ENCODE measurements around the gene PRDM15. TPM values are rescaled to one million over a fixed set of nuclear protein-coding genes. Genes with fewer than 3 reads are reported as not detected.

The PRDM15 gene
- total and polyA plus RNA-seq, 5 donors from 2014 or later: 0.75 to 13.2 (median 1.7) TPM

GRCh38 chr21:41758550-41758949, 120.6 kb downstream of the PRDM15 start:
- peaks cover 43% of the 10 kb centered on the region for H3K27me3 Mint-ChIP-seq
- H3K4me1 Mint-ChIP-seq: peaks cover 0 to 17% (median 0%) of the 10 kb centered on the region in 4 donors
- Histone ChIP-seq H3K4me3 (ENCODE audit: low read depth, low read length) (no peak overlapping the region), H3K4me1 (ENCODE audit: control insufficient read depth, insufficient read depth, low read length, poor library complexity, severe bottlenecking) (peaks cover 3% of the 10 kb centered on the region), H3K27me3 (ENCODE audit: control insufficient read depth, insufficient read depth, low read length) (peaks cover 2% of the 10 kb centered on the region), H3K27ac (ENCODE audit: insufficient read depth, low read length, poor library complexity, severe bottlenecking) (no peak overlapping the region), H3K36me3 (ENCODE audit: control insufficient read depth, insufficient read depth, low read length) (no peaks in the 10 kb centered on the region), H3K9me3 (ENCODE audit: control insufficient read depth in 2 of 2, low read length in 2 of 2) (no peaks in the 10 kb centered on the region)
- peaks cover 0 to 5% (median 0%) of the 10 kb centered on the region in 7 donors for H3K9me3 Mint-ChIP-seq
- no peaks in the 10 kb centered on the region for H3K36me3 Mint-ChIP-seq
- ATAC-seq (ENCODE audit: low read depth in 2 of 2) (no peak), DNase-seq (no peak)
- H3K4me3 Mint-ChIP-seq: no peak overlapping the region
- no peak overlapping the region for H3K27ac Mint-ChIP-seq

DNA sequence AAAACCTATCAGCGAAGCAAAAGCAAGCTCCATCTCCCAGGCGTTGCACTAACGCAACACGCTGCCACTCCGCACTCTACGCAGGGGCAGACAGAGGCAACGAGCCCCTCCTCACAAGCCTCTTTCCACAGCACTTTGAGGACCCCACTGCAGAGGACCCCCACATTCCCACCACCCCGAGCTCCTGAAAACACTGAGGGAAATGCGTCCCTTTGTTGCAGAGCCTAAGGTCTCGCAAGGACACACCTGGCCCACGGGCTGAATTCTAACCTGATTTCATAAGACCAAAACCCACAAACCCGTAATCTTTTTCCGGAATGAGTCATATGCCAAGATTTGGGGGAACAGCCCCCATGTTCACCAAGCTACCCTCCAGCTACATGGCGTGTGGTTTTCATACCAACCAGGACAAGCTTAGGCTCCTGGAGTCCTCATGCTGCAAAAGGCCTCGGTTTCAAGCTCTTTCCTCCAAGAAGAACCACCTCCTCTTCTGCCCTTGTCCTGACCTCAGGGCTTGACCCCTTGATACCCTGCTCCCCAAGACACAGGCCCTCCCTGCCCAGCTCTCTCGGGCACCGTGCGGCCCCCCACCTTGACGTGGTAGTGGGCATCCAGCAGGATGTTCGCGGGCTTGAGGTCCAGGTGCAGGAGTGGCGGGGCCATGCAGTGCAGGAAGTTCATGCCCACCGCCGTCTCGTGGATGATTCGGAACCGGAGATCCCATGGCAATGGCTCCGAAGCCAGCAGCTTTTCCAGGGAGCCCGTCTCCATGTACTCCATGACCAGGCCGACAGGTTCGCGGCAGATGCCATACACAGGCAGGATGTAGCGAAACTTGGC, 123.0 kb downstream of the PRDM15 start:
- Mint-ChIP-seq H3K27ac (peak overlapping the region in 1 of 3 donors; percentile 32), H3K36me3 (no peaks in the 10 kb centered on the region)

GRCh38 chr21:41755258-41755933, 123.7 kb downstream of the PRDM15 start:
- H3K27ac Mint-ChIP-seq: no peak overlapping the region
- ATAC-seq (ENCODE audit: low read depth in 2 of 2): no peak

More for the DNA sequence above, 123.0 kb downstream of the PRDM15 start:
- Mint-ChIP-seq H3K27me3 (peaks cover 26% of the 10 kb centered on the region), H3K4me3 (no peak overlapping the region), H3K4me1 (peaks cover 0 to 6% (median 0%) of the 10 kb centered on the region in 4 donors), H3K9me3 (peaks cover 0 to 2% (median 0%) of the 10 kb centered on the region in 7 donors)
- Histone ChIP-seq H3K27ac (ENCODE audit: insufficient read depth, low read length, poor library complexity, severe bottlenecking) (no peak overlapping the region), H3K4me1 (ENCODE audit: control insufficient read depth, insufficient read depth, low read length, poor library complexity, severe bottlenecking) (no peaks in the 10 kb centered on the region), H3K9me3 (ENCODE audit: control insufficient read depth in 2 of 2, low read length in 2 of 2) (no peaks in the 10 kb centered on the region), H3K36me3 (ENCODE audit: control insufficient read depth, insufficient read depth, low read length) (no peaks in the 10 kb centered on the region), H3K4me3 (ENCODE audit: low read depth, low read length) (no peak overlapping the region), H3K27me3 (ENCODE audit: control insufficient read depth, insufficient read depth, low read length) (no peaks in the 10 kb centered on the region)
- DNase-seq (no peak), ATAC-seq (ENCODE audit: low read depth in 2 of 2) (no peak)

GRCh38 chr21:41754479-41754891, 124.7 kb downstream of the PRDM15 start:
- DNase-seq: no peak
- Histone ChIP-seq H3K9me3 (ENCODE audit: control insufficient read depth in 2 of 2, low read length in 2 of 2) (no peaks in the 10 kb centered on the region), H3K36me3 (ENCODE audit: control insufficient read depth, insufficient read depth, low read length) (no peaks in the 10 kb centered on the region), H3K4me3 (ENCODE audit: low read depth, low read length) (no peak overlapping the region), H3K27ac (ENCODE audit: insufficient read depth, low read length, poor library complexity, severe bottlenecking) (no peak overlapping the region), H3K4me1 (ENCODE audit: control insufficient read depth, insufficient read depth, low read length, poor library complexity, severe bottlenecking) (no peaks in the 10 kb centered on the region), H3K27me3 (ENCODE audit: control insufficient read depth, insufficient read depth, low read length) (peaks cover 1% of the 10 kb centered on the region)
- peaks cover 0 to 2% (median 0%) of the 10 kb centered on the region in 7 donors for H3K9me3 Mint-ChIP-seq
- no peaks in the 10 kb centered on the region for H3K36me3 Mint-ChIP-seq
- H3K27me3 Mint-ChIP-seq: peaks cover 12% of the 10 kb centered on the region
- H3K27ac Mint-ChIP-seq: no peak overlapping the region
- no peak for ATAC-seq (ENCODE audit: low read depth in 2 of 2)
- H3K4me3 Mint-ChIP-seq: no peak overlapping the region
- H3K4me1 Mint-ChIP-seq: no peaks in the 10 kb centered on the region

More at GRCh38 chr21:41755258-41755933, 123.7 kb downstream of the PRDM15 start:
- Histone ChIP-seq H3K27me3 (ENCODE audit: control insufficient read depth, insufficient read depth, low read length) (no peaks in the 10 kb centered on the region), H3K36me3 (ENCODE audit: control insufficient read depth, insufficient read depth, low read length) (no peaks in the 10 kb centered on the region), H3K27ac (ENCODE audit: insufficient read depth, low read length, poor library complexity, severe bottlenecking) (no peak overlapping the region), H3K9me3 (ENCODE audit: control insufficient read depth in 2 of 2, low read length in 2 of 2) (no peaks in the 10 kb centered on the region), H3K4me3 (ENCODE audit: low read depth, low read length) (no peak overlapping the region), H3K4me1 (ENCODE audit: control insufficient read depth, insufficient read depth, low read length, poor library complexity, severe bottlenecking) (no peaks in the 10 kb centered on the region)
- H3K4me3 Mint-ChIP-seq: no peak overlapping the region
- peaks cover 21% of the 10 kb centered on the region for H3K27me3 Mint-ChIP-seq
- DNase-seq: no peak
- H3K4me1 Mint-ChIP-seq: peaks cover 0 to under 1% (median 0%) of the 10 kb centered on the region in 4 donors
- H3K36me3 Mint-ChIP-seq: no peaks in the 10 kb centered on the region
- peaks cover 0 to 2% (median 0%) of the 10 kb centered on the region in 7 donors for H3K9me3 Mint-ChIP-seq

GRCh38 chr21:41753006-41753898, 125.9 kb downstream of the PRDM15 start:
- H3K4me3 ChIP-seq (ENCODE audit: low read depth, low read length): no peak overlapping the region
- DNase-seq: no peak
- Mint-ChIP-seq H3K27me3 (peaks cover 12% of the 10 kb centered on the region), H3K36me3 (no peaks in the 10 kb centered on the region), H3K4me3 (no peak overlapping the region), H3K9me3 (peaks cover 0 to 2% (median 0%) of the 10 kb centered on the region in 7 donors), H3K4me1 (no peaks in the 10 kb centered on the region), H3K27ac (no peak overlapping the region)
- no peaks in the 10 kb centered on the region for H3K9me3 ChIP-seq (ENCODE audit: control insufficient read depth in 2 of 2, low read length in 2 of 2)
- no peaks in the 10 kb centered on the region for H3K36me3 ChIP-seq (ENCODE audit: control insufficient read depth, insufficient read depth, low read length)
- H3K4me1 ChIP-seq (ENCODE audit: control insufficient read depth, insufficient read depth, low read length, poor library complexity, severe bottlenecking): no peaks in the 10 kb centered on the region
- H3K27ac ChIP-seq (ENCODE audit: insufficient read depth, low read length, poor library complexity, severe bottlenecking): no peak overlapping the region
- H3K27me3 ChIP-seq (ENCODE audit: control insufficient read depth, insufficient read depth, low read length): peaks cover 2% of the 10 kb centered on the region
- ATAC-seq (ENCODE audit: low read depth in 2 of 2): no peak

GRCh38 chr21:41752231-41752681, 126.9 kb downstream of the PRDM15 start:
- no peaks in the 10 kb centered on the region for H3K4me1 ChIP-seq (ENCODE audit: control insufficient read depth, insufficient read depth, low read length, poor library complexity, severe bottlenecking)
- Mint-ChIP-seq H3K36me3 (no peaks in the 10 kb centered on the region), H3K4me1 (no peaks in the 10 kb centered on the region), H3K27ac (peak overlapping the region in 1 of 3 donors; percentile 75), H3K4me3 (no peak overlapping the region), H3K9me3 (peaks cover 0 to 2% (median 0%) of the 10 kb centered on the region in 7 donors), H3K27me3 (peaks cover 12% of the 10 kb centered on the region)
- no peaks in the 10 kb centered on the region for H3K9me3 ChIP-seq (ENCODE audit: control insufficient read depth in 2 of 2, low read length in 2 of 2)
- H3K27me3 ChIP-seq (ENCODE audit: control insufficient read depth, insufficient read depth, low read length): peaks cover 2% of the 10 kb centered on the region
- ATAC-seq (ENCODE audit: low read depth in 2 of 2) (no peak), DNase-seq (no peak)
- no peak overlapping the region for H3K27ac ChIP-seq (ENCODE audit: insufficient read depth, low read length, poor library complexity, severe bottlenecking)
- H3K36me3 ChIP-seq (ENCODE audit: control insufficient read depth, insufficient read depth, low read length): no peaks in the 10 kb centered on the region
- no peak overlapping the region for H3K4me3 ChIP-seq (ENCODE audit: low read depth, low read length)

GRCh38 chr21:41751611-41752011, 127.5 kb downstream of the PRDM15 start:
- peaks cover 12% of the 10 kb centered on the region for H3K27me3 Mint-ChIP-seq
- Histone ChIP-seq H3K27ac (ENCODE audit: insufficient read depth, low read length, poor library complexity, severe bottlenecking) (no peak overlapping the region), H3K9me3 (ENCODE audit: control insufficient read depth in 2 of 2, low read length in 2 of 2) (no peaks in the 10 kb centered on the region), H3K36me3 (ENCODE audit: control insufficient read depth, insufficient read depth, low read length) (no peaks in the 10 kb centered on the region), H3K27me3 (ENCODE audit: control insufficient read depth, insufficient read depth, low read length) (peaks cover 2% of the 10 kb centered on the region), H3K4me1 (ENCODE audit: control insufficient read depth, insufficient read depth, low read length, poor library complexity, severe bottlenecking) (no peaks in the 10 kb centered on the region), H3K4me3 (ENCODE audit: low read depth, low read length) (no peak overlapping the region)
- no peak for ATAC-seq (ENCODE audit: low read depth in 2 of 2)
- H3K27ac Mint-ChIP-seq: no peak overlapping the region
- no peak for DNase-seq
- H3K36me3 Mint-ChIP-seq: no peaks in the 10 kb centered on the region
- no peak overlapping the region for H3K4me3 Mint-ChIP-seq
- no peaks in the 10 kb centered on the region for H3K9me3 Mint-ChIP-seq
- no peaks in the 10 kb centered on the region for H3K4me1 Mint-ChIP-seq

Measured in CD4-positive, CD25-positive, alpha-beta regulatory T cell (primary cell).